GM21447 (cell line): Measurements from ENCODE around the gene MED13.
"Not testable (repeated sequence)": the region's sequence is repeated elsewhere in the genome, so short reads cannot be mapped to it uniquely, and the experiment has no call there.

ENCODE experiments used
- ATAC-seq: cut with Tn5 transposase; IDR thresholded peaks from one replicate; pipeline ENCODE4 v1.9.1; 2021; ENCODE audit not compliant: unreplicated experiment

Gene MED13

DNA sequence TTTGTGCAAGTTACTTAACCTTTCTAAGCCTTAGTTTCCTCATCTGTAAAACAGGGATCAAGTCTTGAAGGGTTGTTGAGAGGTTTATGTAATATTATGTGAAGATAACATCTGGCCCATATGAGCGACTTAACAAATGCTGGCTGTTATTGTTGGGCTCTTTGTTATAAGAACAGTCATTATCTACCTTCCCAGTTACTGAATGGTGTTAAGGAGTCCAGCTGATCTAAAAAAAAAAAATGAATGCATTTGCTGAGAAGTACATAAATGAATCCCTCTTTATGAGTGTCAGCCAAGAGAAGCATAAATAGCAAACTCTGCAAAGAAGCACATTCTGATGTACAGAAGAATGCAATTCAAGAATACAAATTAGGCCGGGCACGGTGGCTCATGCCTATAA, 24.3 kb upstream of the MED13 start:
- no peak for ATAC-seq

GRCh38 chr17:62086737-62087136, 21.7 kb upstream of the MED13 start:
- ATAC-seq, result no peak

GRCh38 chr17:62085511-62086408, 20.7 kb upstream of the MED13 start:
- ATAC-seq, result peak; percentile 76

GRCh38 chr17:62084585-62084984, 19.5 kb upstream of the MED13 start:
- ATAC-seq, result no peak

DNA sequence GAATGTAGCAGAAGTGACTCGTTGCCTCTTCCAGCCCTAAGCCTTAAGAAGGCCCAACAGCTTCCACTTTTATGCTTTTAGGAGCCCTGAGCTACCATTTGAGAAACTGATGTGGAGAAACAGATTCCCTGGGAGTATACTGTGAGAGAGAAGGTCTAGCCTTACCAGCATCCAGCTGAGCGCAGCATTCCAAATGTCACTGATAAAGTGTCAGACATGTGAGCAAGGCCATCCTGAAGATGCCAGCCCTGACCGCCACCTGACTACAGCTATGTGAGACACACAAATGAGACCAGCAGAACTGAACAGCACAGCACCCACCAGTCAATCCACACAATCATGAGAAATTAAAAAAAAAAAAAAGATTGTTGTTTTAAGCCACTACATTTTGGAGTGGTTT, 18.6 kb upstream of the MED13 start:
- ATAC-seq, result no peak

DNA sequence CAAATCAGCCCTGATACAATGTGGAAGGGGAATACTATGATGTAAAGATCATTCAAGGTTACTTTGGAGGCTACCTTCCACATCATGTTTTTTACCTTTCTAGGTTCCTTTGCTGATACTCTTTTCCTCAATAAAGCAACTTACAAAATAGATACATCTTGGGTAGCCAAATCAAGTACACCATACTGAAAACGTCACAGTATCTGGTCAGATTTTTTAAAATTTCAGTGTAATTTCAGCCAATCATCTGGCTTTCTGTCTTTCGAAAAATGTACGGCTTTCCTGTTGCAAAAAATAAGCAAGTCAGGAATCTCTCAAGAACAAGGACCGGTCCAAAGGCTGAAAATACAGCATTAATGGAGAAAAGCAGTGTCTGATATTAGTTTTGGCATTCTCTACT, 15.6 kb upstream of the MED13 start:
- no peak for ATAC-seq

DNA sequence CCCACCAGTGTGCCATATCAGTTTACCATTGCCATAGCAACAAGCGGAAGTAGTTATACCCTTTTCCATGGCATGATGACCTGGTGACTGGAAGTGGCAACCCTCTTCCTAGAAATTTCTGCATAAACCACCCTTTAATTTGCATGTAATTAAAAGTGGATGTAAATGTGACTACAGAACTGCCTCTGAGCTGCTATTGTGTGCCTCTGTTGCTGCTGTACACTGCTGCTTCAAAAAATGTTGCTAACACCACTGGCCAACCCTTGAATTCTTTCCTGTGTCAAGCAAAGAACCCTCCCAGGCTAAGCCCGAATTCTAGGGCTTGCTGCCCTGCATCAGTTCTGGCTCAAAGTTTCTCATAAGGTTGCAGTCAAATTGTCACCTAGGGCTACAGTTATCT, 12.9 kb upstream of the MED13 start:
- no peak for ATAC-seq

DNA sequence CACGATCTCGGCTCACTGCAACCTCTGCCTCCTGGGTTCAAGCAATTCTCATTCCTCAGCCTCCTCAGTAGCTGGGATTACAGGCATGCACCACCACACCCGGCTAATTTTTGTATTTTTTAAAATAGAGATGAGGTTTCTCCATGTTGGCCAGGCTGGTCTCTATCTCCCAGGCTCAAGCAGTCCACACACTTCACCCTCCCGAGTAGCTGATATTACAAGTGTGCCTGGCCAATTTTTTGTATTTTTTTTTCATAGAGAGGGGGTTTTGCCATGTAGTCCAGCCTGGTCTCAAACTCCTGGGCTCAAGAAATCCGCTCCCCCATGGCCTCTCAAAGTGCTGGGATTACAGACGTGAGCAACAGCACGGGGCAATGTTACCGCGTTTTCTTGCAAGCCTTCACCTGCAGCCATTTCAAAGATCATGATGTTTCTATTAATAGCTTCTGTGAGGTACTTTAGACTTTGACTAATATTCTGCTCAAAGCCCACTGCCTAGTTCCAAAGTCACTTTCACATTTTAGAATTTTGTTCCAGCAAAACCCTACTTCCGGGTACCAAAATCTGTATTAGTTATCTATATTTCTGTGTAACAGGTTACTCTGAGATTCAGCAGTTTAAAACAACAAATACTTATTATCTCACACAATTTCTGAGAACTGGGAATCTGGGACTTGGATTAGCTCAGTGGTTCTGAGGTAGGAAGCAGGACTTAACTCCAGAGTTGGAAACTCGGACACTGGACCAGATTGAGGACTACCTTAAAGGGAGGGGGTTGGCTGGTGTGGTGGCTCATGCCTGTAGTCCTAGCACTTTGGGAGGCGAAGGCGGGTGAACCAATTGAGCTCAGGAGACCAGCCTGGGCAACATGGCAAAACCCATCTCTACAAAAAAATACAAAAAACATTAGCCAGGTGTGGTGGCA, 12.0 kb upstream of the MED13 start:
- ATAC-seq, result no peak

DNA sequence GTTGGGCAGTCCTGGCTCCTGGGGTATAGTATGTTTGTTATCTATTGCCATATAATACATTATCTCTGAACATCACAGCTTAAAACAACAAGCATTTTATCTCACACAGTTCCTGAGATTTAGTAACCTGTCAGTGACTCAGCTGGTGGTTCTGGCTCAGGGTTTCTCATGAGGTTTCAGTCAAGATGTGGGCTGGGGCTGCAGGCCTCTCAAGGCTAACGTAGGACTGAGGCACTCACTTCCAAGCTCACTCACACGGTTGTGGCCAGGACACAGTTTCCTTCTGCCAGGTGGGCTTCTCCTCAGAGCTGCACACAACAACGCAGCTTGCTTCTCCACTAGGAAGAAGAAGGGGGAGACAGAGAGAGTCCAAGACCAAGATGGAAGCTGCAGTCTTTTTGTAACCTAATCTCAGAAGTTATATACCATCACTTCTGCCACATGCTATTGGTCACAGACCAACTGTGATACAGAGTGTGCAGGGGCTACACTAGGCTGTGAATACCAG, 10.3 kb upstream of the MED13 start:
- no peak for ATAC-seq

GRCh38 chr17:62073993-62074392, 8.9 kb upstream of the MED13 start:
- no peak for ATAC-seq

DNA sequence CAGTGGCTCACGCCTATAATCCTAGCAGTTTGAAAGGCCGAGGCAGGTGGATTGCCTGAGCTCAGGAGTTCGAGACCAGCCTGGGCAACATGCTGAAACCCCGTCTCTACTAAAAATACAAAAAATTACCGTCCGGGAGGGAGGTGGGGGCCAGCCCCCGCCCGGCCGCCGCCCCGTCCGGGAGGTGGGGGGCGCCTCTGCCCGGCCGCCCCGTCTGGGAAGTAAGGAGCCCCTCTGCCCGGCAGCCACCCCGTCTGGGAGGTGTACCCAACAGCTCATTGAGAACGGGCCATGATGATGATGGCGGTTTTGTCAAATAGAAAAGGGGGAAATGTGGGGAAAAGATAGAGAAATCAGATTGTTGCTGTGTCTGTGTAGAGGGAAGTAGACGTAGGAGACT, 7.8 kb upstream of the MED13 start:
- not testable (repeated sequence) for ATAC-seq

DNA sequence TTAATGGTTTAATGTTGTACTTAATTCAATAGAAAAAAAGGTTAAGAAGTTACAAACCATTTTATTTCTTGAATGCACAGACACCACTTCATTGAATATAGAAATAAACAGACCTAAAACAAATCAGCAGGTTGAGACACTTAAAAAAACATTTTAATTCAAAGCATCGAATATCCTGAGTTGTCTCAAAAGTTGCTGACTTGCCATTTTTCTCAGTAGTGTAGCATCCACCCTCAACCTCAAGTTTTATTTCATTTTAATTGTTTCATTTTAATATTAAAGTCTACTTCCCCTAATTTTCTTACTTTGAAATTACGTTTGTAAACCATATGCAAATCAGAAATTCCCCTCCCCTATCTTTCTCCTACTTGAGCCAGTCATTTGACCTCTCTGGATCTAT, 5.8 kb upstream of the MED13 start:
- no peak for ATAC-seq

- no peak for ATAC-seq
Measured at GRCh38 chr17:62067165-62068145, 2.4 kb upstream of the MED13 start.

- ATAC-seq, result peak; percentile 87
Measured at GRCh38 chr17:62065611-62066468, 762 bp upstream of the MED13 start.

- no peak for ATAC-seq
Measured at GRCh38 chr17:62064029-62064790, 868 bp downstream of the MED13 start.

- no peak for ATAC-seq
Measured at GRCh38 chr17:62062944-62063343, 2.1 kb downstream of the MED13 start.

DNA sequence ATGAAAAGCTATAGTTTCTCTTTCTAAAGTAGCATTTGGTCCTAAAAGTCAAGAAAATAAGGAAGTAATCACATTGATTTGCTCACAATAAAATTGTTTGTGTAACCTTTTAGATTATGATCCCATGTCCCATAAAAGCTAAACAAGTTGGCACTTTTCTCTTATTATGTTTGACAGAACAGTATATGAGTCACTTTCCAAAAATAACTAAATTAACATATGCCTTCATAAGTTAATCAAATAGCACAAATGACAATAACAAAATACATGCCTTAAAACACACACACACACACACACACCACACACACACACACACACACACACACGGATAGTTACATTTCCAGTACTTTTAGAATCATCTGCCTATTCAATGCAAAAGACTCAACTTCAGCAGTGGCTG, 2.8 kb downstream of the MED13 start:
- no peak for ATAC-seq

- no peak for ATAC-seq
Measured at GRCh38 chr17:62059414-62059813, 5.7 kb downstream of the MED13 start.

- ATAC-seq, result no peak
Measured at GRCh38 chr17:62058611-62059010, 6.5 kb downstream of the MED13 start.
